Cardiac septum (tissue), 1 donor: ENCODE measurements around the gene RGS9BP. TPM values are rescaled to one million over a fixed set of nuclear protein-coding genes. Genes with fewer than 3 reads are reported as not detected.
"Not testable (repeated sequence)": the region's sequence is repeated elsewhere in the genome, so short reads cannot be mapped to it uniquely, and the experiment has no call there.

Experiments used
- DNase-seq: peaks from one replicate; pipeline ENCODE4 v3.0.0-alpha.2; 2020; ENCODE audit warnings: low spot score
- intact Hi-C: fragments of 100-400 bp; cut with DNase I; formaldehyde crosslinking; loops from one replicate; pipeline ENCODE4 v1.14.0; 2022
- total RNA-seq: library from RNA; stranded (reverse); fragmentation: NEBNext Ultra II Directional; extraction: Animal tissue kit (Norgen Biotek cat#: 25700); gene quantifications from one replicate; pipeline ENCODE4 v1.2.1, GENCODE V29; 2021
- donor health status: DM: no; HTN: no; CAD: no.

The RGS9BP gene
- total RNA-seq, 1 donor from 2014 or later, result 1.5 TPM

- no peak for DNase-seq
- intact Hi-C loops, result no loop called here
Observed at GRCh38 chr19:32692727-32693061, 17.0 kb downstream of the RGS9BP start.

- intact Hi-C loops, DNase-seq: not testable (repeated sequence)
Observed at GRCh38 chr19:32693151-32694108, 17.8 kb downstream of the RGS9BP start.

- DNase-seq, intact Hi-C loops: not testable (repeated sequence)
Observed at GRCh38 chr19:32694316-32694715, 18.7 kb downstream of the RGS9BP start.

GRCh38 chr19:32694851-32695250 is 19.2 kb downstream of the RGS9BP start:
- DNase-seq, intact Hi-C loops: not testable (repeated sequence)

- DNase-seq, intact Hi-C loops: not testable (repeated sequence)
Observed at GRCh38 chr19:32695506-32695905, 19.9 kb downstream of the RGS9BP start.

- DNase-seq, intact Hi-C loops: not testable (repeated sequence)
Observed at GRCh38 chr19:32696771-32697170, 21.1 kb downstream of the RGS9BP start.

GRCh38 chr19:32700129-32700528 is 24.5 kb downstream of the RGS9BP start:
- DNase-seq, intact Hi-C loops: not testable (repeated sequence)

- intact Hi-C loops, result no loop called here
- DNase-seq, result no peak
Observed at GRCh38 chr19:32702010-32702409, 26.4 kb downstream of the RGS9BP start.

- intact Hi-C loops, DNase-seq: not testable (repeated sequence)
Observed at GRCh38 chr19:32704006-32704405, 28.4 kb downstream of the RGS9BP start.

- DNase-seq, result no peak
- intact Hi-C loops, result no loop called here
Observed at GRCh38 chr19:32708457-32708856, 32.8 kb downstream of the RGS9BP start.

- DNase-seq, result no peak
- intact Hi-C loops, result no loop called here
Observed at GRCh38 chr19:32709032-32709431, 33.4 kb downstream of the RGS9BP start.

GRCh38 chr19:32711747-32712146 is 36.1 kb downstream of the RGS9BP start:
- DNase-seq, result no peak
- intact Hi-C loops, result no loop called here

GRCh38 chr19:32716203-32716602 is 40.6 kb downstream of the RGS9BP start:
- DNase-seq, intact Hi-C loops: not testable (repeated sequence)

- intact Hi-C loops, result no loop called here
- no peak for DNase-seq
Observed at GRCh38 chr19:32717496-32717895, 41.8 kb downstream of the RGS9BP start.

- intact Hi-C loops, result no loop called here
- no peak for DNase-seq
Observed at GRCh38 chr19:32718286-32718685, 42.6 kb downstream of the RGS9BP start.

GRCh38 chr19:32719611-32720059 is 44.0 kb downstream of the RGS9BP start, which contains the start of gene TDRD12:
Gene TDRD12 (plus strand): TSS chr19:32719767. CDS start chr19:32720073, 306 bp downstream.
- intact Hi-C loops, result no loop called here
- no peak for DNase-seq

GRCh38 chr19:32720216-32720935 is 44.7 kb downstream of the RGS9BP start:
- intact Hi-C loops, result no loop called here
- DNase-seq, result no peak

GRCh38 chr19:32720936-32721250 is 45.2 kb downstream of the RGS9BP start:
- intact Hi-C loops, result no loop called here
- no peak for DNase-seq
